HG02970 (cell line): ENCODE results near the gene NDUFC2.
"Not testable (repeated sequence)": the region's sequence is repeated elsewhere in the genome, so short reads cannot be mapped to it uniquely, and the experiment has no call there.

Experiments used
- ATAC-seq: cut with Tn5 transposase; IDR thresholded peaks from one replicate; pipeline ENCODE4 v1.9.1; 2021; ENCODE audit warnings: mild to moderate bottlenecking, moderate library complexity, moderate number of reproducible peaks; ENCODE audit not compliant: unreplicated experiment, low FRiP score

The NDUFC2 gene

DNA sequence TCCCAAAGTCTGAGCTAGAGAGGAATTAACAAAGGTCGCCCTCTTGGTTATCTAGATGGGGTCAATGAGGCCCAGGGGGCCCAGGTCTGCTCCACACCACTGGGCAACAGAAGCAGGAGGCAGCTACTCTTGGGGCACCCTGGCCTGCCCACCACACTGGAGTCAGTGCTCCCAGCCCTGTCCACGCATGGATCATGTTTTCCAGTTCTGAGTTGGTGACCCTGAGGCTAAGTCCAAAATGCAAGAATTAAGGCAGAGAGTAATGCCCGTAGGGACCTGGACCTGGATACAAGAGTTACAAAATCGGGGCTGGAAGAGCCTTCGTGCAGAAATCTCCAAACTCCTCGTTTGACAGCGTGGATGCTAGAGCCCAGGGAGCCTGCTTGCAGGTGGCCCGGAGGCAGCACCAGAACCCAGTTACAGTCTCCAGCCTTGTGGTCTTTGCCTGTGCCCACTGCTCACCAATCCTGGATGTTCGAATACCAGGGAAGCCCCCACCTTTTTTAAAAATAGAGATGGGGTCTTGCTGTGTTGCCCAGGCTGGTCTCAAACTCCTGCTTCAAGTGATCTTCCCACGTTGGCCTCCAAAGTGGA is 22.1 kb downstream of the NDUFC2 start:
- no peak for ATAC-seq

DNA sequence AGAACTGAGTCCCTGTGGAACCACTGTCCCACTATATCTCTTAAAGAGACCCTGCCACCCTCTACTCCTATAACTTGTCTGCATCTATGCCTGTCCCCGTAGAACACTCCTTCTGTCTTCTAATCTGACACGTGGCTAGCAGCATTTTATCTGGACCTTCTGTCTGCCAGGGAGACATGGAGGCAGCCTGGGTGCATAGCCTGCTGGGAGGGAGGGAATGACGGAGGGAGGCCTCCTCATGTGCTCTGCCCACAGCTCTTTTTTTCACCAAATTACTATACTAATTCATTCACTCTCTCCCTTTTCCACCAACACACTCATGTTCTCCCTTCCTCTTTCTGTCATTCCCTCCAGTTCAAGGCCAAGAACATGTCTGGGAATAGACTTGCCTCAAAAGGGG is 23.6 kb downstream of the NDUFC2 start:
- ATAC-seq = no peak

- no peak for ATAC-seq
Observed at GRCh38 chr11:78054971-78055370, 24.7 kb downstream of the NDUFC2 start.

DNA sequence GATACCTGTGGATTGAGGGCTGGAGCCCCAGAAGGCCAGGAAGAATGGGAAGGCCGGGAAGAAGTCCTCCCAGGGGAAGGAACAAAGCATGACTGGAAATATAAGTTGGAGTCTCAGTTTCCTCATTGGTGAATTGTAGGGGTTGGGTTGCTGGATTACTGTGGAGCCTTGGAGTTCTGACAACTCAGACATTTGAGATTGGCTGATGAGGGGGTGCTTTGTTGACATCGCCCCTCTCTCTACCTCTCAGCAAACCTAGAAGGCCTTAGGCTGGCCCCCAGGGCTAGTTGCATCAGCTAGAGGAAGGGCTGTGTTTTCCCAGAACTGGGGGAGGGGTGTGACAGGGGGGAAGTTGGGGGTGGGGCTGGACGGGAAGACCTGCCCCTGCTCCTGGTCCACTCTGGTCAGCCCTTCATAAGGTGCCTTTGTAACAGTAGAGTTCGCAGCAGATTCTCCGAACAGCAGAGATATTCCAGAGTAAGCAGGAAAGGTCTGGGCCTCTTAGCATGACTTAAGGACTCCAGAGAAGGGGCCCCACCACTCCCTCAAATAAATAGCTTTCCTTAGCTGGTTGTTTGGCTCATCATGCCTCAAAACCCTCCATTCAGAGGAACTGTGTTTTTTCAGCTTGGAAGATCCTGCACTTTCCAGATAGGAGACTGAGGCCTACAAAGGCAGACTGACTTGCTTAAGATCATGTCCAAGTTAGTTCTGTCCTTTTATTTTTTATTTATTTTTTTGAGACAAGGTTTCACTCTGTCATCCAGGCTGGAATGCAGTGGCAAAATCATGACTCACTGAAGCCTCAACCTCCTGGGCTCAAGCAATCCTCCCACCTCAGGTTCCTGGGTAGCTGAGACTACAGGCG is 28.5 kb downstream of the NDUFC2 start:
- ATAC-seq = no peak

DNA sequence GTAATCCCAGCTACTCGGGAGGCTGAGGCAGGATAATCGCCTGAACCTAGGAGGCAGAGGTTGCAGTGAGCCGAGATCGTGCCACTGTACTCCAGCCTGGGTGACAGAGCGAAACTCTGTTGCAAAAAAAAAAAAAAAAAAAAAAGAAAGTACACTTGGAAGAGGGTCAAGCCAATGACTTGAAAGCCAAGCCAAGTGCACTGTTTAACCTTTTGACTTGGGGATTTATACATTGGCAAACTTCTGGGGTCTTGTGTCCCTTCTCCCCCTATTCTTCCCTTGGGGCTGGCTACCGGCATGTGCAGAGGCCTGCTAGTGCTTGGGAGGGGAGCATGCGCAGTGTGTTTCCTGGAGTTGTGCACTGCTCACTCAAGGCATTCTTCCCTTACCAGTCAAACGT is 30.3 kb downstream of the NDUFC2 start:
- ATAC-seq = no peak

DNA sequence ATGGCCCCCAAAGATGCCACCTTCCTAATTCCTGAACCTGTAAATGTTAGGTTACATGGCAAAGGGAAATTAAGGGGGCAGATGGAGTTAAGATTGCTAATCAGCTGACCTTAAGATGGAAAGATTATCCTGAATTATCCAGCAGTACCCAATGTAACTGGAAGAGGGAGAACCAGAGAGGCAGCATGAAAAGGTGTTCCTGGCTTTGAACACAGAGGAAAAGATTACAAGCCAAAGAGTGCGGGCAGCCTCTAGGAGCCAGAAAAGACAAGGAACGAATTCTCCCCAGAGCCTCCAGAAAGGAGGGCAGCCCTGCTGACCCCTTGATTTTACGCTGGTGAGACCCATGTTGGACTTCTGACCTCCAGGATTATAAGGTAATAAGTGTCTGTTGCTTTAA is 31.1 kb downstream of the NDUFC2 start:
- ATAC-seq = no peak

- ATAC-seq = no peak
Observed at GRCh38 chr11:78046486-78046854, 33.2 kb downstream of the NDUFC2 start.

GRCh38 chr11:78045851-78046485 is 33.7 kb downstream of the NDUFC2 start:
- peak; percentile 66 for ATAC-seq

DNA sequence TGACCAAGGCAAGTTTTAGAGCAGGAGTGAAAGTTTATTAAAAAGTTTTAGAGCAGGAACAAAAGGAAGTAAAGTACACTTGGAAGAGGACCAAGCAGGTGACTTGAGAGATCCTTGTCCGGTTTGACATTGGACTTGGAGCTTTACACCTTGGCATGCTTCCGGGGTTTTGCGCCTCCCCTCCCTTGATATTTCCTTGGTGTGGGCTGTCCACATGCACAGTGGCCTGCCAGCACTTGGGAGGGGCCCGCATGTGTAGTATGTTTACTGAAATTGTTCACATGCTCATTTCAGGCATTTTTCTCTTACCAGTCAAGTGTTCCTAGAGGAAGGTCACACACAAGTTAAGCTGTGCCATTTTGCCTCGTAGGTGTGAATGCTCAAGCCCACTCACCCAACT is 35.0 kb downstream of the NDUFC2 start:
- ATAC-seq = no peak

- no peak for ATAC-seq
Observed at GRCh38 chr11:78041843-78042440, 37.7 kb downstream of the NDUFC2 start.

GRCh38 chr11:78041380-78041719 is 38.3 kb downstream of the NDUFC2 start:
- not testable (repeated sequence) for ATAC-seq

- no peak for ATAC-seq
Observed at GRCh38 chr11:78040691-78041379, 38.8 kb downstream of the NDUFC2 start.

DNA sequence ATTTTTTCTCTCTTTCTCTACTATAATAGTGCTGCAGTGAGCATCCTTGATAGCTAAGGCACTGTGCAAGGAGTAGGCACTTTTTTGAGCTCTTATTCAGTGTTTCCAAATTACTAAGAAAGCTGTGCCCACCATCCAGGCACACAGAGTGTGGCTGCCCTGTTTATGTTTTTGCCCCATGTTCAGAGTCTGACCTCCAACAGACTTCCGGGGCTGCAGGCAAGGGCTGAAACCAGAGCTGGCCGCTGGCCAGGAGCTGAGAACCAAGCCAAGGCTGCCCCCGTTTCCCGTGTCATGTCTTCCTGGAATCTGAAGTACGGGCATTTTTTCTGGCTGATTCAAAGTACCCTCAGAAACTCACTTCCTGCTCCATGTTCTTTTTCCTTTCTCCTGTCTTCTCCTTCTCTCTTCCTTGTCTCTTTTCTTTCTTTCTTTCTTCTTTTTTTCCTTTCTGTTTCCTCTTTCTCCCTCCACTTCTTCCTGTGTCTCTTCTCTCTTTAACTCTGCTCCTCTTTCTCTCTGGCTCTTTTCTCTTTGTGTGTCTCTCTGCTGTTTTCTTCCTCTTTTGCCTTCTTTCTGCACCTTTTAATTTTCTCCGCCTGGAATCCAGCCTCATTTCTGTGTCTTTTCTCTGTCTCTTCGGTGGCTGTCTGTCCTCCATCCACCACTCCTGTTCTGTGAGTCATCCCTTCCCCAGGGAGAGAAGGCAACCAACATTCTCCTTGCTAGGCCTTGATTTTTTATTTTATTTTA is 39.6 kb downstream of the NDUFC2 start:
- ATAC-seq = no peak

DNA sequence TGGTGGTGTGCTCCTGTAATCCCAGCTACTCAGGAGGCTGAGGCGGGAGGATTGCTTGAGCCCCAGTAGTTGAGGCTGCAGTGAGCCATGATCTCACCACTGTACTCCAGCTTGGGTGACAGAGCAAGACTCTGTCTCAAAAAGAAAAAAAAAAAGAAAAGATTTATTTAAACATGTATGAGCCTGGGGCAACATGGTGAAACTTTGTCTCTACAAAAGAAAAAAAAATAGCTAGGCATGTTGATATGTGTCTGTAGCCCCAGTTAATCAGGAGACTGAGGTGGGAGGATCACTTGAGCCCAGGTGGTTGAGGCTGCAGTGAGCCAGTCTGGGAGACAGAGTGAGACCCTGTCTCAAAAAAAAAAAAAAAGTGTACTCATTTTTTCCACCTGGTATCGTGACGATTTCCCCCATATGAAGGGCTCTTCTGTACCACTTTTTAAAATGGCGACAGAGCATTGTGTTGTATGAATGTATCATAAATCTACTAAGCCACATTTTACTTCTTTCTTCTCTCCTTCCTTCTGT is 40.2 kb downstream of the NDUFC2 start:
- no peak for ATAC-seq

GRCh38 chr11:78038697-78039313 is 40.9 kb downstream of the NDUFC2 start:
- no peak for ATAC-seq

GRCh38 chr11:78037825-78038620 is 41.6 kb downstream of the NDUFC2 start:
- no peak for ATAC-seq

- ATAC-seq = no peak
Observed at GRCh38 chr11:78037056-78037455, 42.6 kb downstream of the NDUFC2 start.

GRCh38 chr11:78036313-78036712 is 43.3 kb downstream of the NDUFC2 start:
- no peak for ATAC-seq

- no peak for ATAC-seq
Observed at GRCh38 chr11:78034623-78035022, 45.0 kb downstream of the NDUFC2 start.
